Testis (tissue), 2 donors: ENCODE results near the gene ACBD6.
A peak's percentile ranks its signal among the peaks of the same experiment; 100 is the strongest.

Experiments used
- POLR2A ChIP-seq: fragments of 450-650 bp; IDR thresholded peaks from one replicate; pipeline ENCODE4 v1.6.1; 2017; ENCODE audit warnings: antibody characterized with exemption, mild to moderate bottlenecking, moderate library complexity
- TF ChIP-seq, protein P1 (sequence below), 3 experiments: fragments of 450-650 bp in 2 of 3; fragments of 200-600 bp in 1 of 3; sonication (generic) in 1 of 3; IDR thresholded peaks; one replicate each; pipeline ENCODE4 v1.5.1; 2016 to 2019; ENCODE audit warnings: antibody characterized with exemption in 3 of 3, mild to moderate bottlenecking in 2 of 3, moderate library complexity in 1 of 3

DNA sequence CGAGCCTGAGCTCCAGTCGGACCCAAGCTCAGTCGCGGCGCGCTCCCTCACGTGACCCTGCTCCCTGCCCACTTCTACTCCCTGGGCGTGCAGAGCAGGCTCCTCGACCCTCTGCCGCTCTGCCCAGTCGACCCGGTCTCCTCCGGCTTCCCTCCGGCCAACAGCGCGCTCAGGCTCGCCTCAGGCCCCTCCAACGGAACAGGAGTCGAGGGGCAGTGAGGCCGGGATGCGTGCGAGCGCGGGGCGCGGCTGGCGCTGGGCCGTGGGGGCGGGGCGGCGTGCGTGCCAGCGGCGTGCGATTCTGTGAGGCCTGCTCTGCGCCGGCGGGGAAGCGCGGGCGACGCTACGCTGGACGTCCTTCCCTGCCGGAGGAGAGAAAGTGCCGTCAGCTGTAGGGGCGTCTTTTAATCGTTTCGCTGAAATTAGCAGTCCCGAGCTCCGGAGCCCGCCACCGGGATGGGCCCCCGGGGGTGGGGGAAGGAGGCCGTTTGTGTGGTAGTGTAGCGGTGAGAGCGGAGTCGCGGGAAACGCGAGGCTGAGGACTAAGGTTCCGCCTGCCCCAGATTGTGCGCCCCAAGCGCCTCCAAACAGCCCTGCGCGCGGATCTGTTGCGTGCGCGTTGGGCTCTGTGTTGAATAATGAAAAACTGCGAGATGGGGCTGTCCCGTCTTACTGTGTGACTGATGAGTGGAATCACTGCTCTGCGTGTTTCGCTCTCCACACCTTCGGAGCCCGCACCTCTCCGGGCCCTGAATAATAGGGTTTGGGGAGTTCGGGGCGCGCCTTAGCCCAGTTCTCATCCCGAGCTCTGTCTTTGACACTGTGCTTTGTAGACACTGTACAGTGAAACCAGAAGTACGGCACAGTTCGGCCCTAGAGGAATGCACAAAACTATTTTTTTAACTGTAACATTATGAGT is at the start of gene ACBD6:
- TF ChIP-seq, protein P1, sequence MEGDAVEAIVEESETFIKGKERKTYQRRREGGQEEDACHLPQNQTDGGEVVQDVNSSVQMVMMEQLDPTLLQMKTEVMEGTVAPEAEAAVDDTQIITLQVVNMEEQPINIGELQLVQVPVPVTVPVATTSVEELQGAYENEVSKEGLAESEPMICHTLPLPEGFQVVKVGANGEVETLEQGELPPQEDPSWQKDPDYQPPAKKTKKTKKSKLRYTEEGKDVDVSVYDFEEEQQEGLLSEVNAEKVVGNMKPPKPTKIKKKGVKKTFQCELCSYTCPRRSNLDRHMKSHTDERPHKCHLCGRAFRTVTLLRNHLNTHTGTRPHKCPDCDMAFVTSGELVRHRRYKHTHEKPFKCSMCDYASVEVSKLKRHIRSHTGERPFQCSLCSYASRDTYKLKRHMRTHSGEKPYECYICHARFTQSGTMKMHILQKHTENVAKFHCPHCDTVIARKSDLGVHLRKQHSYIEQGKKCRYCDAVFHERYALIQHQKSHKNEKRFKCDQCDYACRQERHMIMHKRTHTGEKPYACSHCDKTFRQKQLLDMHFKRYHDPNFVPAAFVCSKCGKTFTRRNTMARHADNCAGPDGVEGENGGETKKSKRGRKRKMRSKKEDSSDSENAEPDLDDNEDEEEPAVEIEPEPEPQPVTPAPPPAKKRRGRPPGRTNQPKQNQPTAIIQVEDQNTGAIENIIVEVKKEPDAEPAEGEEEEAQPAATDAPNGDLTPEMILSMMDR (IDR thresholded peaks at IDR 0.05), result peak in 1 of 3 experiments; percentile 12
- no peak for TF ChIP-seq POLR2A
